SK-N-SH (cell line): ENCODE data around the gene SFMBT2. TPM values are rescaled to one million over a fixed set of nuclear protein-coding genes. Genes with fewer than 3 reads are reported as not detected.

ENCODE experiments used
- CTCF ChIA-PET: fragments of 300-600, 350-600 bp; formaldehyde crosslinking; extraction: SDS; loops from one replicate; lab custom pipeline; 2021; lab: Yijun Ruan, JAX
- POLR2A ChIA-PET: fragments of 350-600 bp; sonication (Branson Sonifier 250); formaldehyde crosslinking; extraction: SDS; loops from one replicate; lab custom pipeline; 2020; ENCODE audit warnings: antibody characterized with exemption, inconsistent platforms; lab: Yijun Ruan, JAX
- DNase-seq: peaks from one replicate; pipeline ENCODE4 v3.0.0; 2012
- H2AFZ ChIP-seq: fragments of 200-600 bp; sonication (generic); 2 replicates; pipeline ENCODE4 v1.8.1; 2016; ENCODE audit warnings: antibody characterized with exemption, mild to moderate bottlenecking, low read depth
- H3F3A ChIP-seq: fragments of 200-600 bp; sonication (generic); replicated peaks from 2 replicates; pipeline ENCODE3; 2016; ENCODE audit warnings: antibody characterized with exemption, mild to moderate bottlenecking; ENCODE audit not compliant: insufficient read depth
- H3K27ac ChIP-seq, 2 experiments: fragments of 200-500 bp in 1 of 2; fragments of 200-600 bp in 1 of 2; sonication (Bioruptor generic) in 1 of 2; sonication (generic), shearing (Covaris generic) in 1 of 2; 2 replicates each; pipeline versions ENCODE4 v1.5.1 to v1.6.1; 2014 to 2016; ENCODE audit warnings: low read depth in 2 of 2, inconsistent platforms in 1 of 2, low read length in 1 of 2, mild to moderate bottlenecking in 1 of 2, mixed read lengths in 1 of 2
- H3K27me3 ChIP-seq: fragments of 200-600 bp; sonication (generic), shearing (Covaris generic); 2 replicates; pipeline ENCODE4 v1.6.1; 2016; ENCODE audit warnings: mixed run types; ENCODE audit not compliant: insufficient read depth
- H3K36me3 ChIP-seq, 2 experiments: fragments of 200-500 bp in 1 of 2; fragments of 200-600 bp in 1 of 2; sonication (Bioruptor generic) in 1 of 2; sonication (generic) in 1 of 2; replicated peaks in 1 of 2; 2 replicates each; pipeline versions ENCODE3 to v1.5.1; 2014 to 2016; ENCODE audit warnings: low read length in 1 of 2, mild to moderate bottlenecking in 1 of 2; ENCODE audit not compliant: insufficient read depth in 2 of 2, control insufficient read depth in 1 of 2
- H3K4me1 ChIP-seq, 2 experiments: fragments of 200-500 bp in 1 of 2; fragments of 200-600 bp in 1 of 2; sonication (Bioruptor generic) in 1 of 2; sonication (generic), shearing (Covaris generic) in 1 of 2; 2 replicates each; pipeline versions ENCODE4 v1.5.1 to v1.6.1; 2014 to 2016; ENCODE audit warnings: low read depth in 1 of 2, low read length in 1 of 2, mixed run types in 1 of 2; ENCODE audit not compliant: insufficient read depth in 2 of 2, control insufficient read depth in 1 of 2
- H3K4me2 ChIP-seq: fragments of 200-600 bp; sonication (generic), shearing (Covaris generic); 2 replicates; pipeline ENCODE4 v1.6.1; 2017; ENCODE audit warnings: mixed run types
- H3K4me3 ChIP-seq, 2 experiments: fragments of 200-500 bp in 1 of 2; fragments of 200-600 bp in 1 of 2; sonication (Bioruptor generic) in 1 of 2; sonication (generic), shearing (Covaris generic) in 1 of 2; 2 replicates each; pipeline versions ENCODE4 v1.5.1 to v1.8.1; 2014 to 2016; ENCODE audit warnings: low read depth in 2 of 2, inconsistent platforms in 1 of 2, low read length in 1 of 2, mild to moderate bottlenecking in 1 of 2, mixed read lengths in 1 of 2, moderate library complexity in 1 of 2
- H3K79me2 ChIP-seq: fragments of 200-600 bp; sonication (generic); 2 replicates; pipeline ENCODE4 v1.8.1; 2017; ENCODE audit warnings: mild to moderate bottlenecking; ENCODE audit not compliant: insufficient read depth
- H3K9ac ChIP-seq: fragments of 200-600 bp; sonication (generic); 2 replicates; pipeline ENCODE4 v1.6.1; 2017; ENCODE audit warnings: mixed run types
- H3K9me2 ChIP-seq: fragments of 200-600 bp; sonication (generic); 2 replicates; pipeline ENCODE4 v1.6.1; 2017; ENCODE audit warnings: mixed run types
- H3K9me3 ChIP-seq: fragments of 200-600 bp; sonication (generic); 2 replicates; pipeline ENCODE4 v1.6.1; 2017; ENCODE audit warnings: mixed run types, mild to moderate bottlenecking, moderate library complexity
- H4K20me1 ChIP-seq: fragments of 200-600 bp; sonication (generic); 2 replicates; pipeline ENCODE4 v1.6.1; 2017; ENCODE audit warnings: mild to moderate bottlenecking, mixed run types; ENCODE audit not compliant: insufficient read depth
- CHD2 ChIP-seq: fragments of 150-350 bp; IDR thresholded peaks from 2 replicates; pipeline ENCODE4 v1.6.1; 2018; ENCODE audit warnings: low read length; ENCODE audit not compliant: partially characterized antibody
- FOXJ3 ChIP-seq: sonication (generic); formaldehyde crosslinking; IDR thresholded peaks from 2 replicates; pipeline ENCODE4 v1.5.1; 2020; ENCODE audit warnings: mild to moderate bottlenecking, missing genetic modification reagents
- JUND ChIP-seq: IDR thresholded peaks from 2 replicates; pipeline ENCODE4 v1.4.0; 2012
- RAD21 ChIP-seq: IDR thresholded peaks from 2 replicates; pipeline ENCODE4 v1.6.1; 2012; ENCODE audit warnings: mild to moderate bottlenecking, low read length
- RCOR1 ChIP-seq: fragments of 150-350 bp; IDR thresholded peaks from 2 replicates; pipeline ENCODE4 v1.6.1; 2017; ENCODE audit warnings: antibody characterized with exemption, low read length
- TAF1 ChIP-seq: IDR thresholded peaks from 2 replicates; pipeline ENCODE4 v1.6.1; 2012; ENCODE audit warnings: low read depth, mild to moderate bottlenecking, low read length, moderate library complexity, borderline replicate concordance
- TEAD4 ChIP-seq: IDR thresholded peaks from 2 replicates; pipeline ENCODE4 v1.4.0; 2012; ENCODE audit warnings: mild to moderate bottlenecking, borderline replicate concordance; ENCODE audit not compliant: insufficient read depth
- WGBS: methylation state at CpG from one replicate; pipeline ENCODE4 v1.1.6; 2017; ENCODE audit warnings: low lambda C conversion rate; 5-methylcytosine and 5-hydroxymethylcytosine counted together
- polyA plus RNA-seq, 3 experiments: library from polyadenylated mRNA; depleted of rRNA; stranded (reverse); fragments of >200 nt; gene quantifications; 2 replicates each; pipeline ENCODE4 v1.2.3, GENCODE V29; 2012
- TF ChIP-seq, protein P1 (sequence below): IDR thresholded peaks from 2 replicates; pipeline ENCODE4 v1.4.0; 2012; ENCODE audit warnings: low read depth
- TF ChIP-seq, protein P2 (sequence below): fragments of 150-350 bp; IDR thresholded peaks from 2 replicates; pipeline ENCODE4 v1.6.1; 2016; ENCODE audit warnings: mild to moderate bottlenecking, low read depth, low read length

SFMBT2 gene
- polyA plus RNA-seq, 1 of the 3 experiments (the other 2 are of a cell fraction) = 0.20 TPM

DNA sequence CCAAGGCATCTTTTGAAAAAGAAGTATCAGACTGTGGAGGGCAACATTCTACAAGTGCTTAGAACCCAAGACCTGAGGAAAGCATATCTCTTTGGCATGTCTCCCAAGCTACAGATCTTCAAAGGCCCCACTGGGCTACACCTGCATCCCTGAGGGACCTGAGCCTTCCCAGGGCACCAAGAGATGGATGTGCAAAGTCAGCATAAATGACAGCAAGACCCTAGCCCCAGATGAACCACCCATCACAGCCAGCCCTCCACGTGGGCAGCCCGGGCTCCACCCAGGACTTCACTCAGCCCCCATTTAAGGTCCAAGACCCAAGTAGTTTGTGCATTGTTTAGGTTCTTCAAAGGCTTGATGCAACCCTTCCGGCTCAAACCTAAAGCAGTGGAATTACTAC is 123.5 kb downstream of the SFMBT2 start:
- no peaks in the 10 kb centered on the region for H4K20me1 ChIP-seq
- ChIA-PET POLR2A (no interaction called here), CTCF (interaction anchor here (1.9 kb wide), 1 partner anchor 14 kb away, joined by 8 read pairs; no protein-coding TSS in a partner anchor)
- no peaks in the 10 kb centered on the region for H3K36me3 ChIP-seq
- no peaks in the 10 kb centered on the region for H3F3A ChIP-seq
- no peaks in the 10 kb centered on the region for H3K9me3 ChIP-seq
- no peak overlapping the region for H2AFZ ChIP-seq
- H3K27ac ChIP-seq = no peak overlapping the region
- no peak for DNase-seq
- no peak overlapping the region for H3K9ac ChIP-seq
- no peaks in the 10 kb centered on the region; a peak in 1 of 4 replicates for H3K4me1 ChIP-seq
- H3K9me2 ChIP-seq = no peaks in the 10 kb centered on the region
- no peak overlapping the region for H3K4me2 ChIP-seq
- WGBS = 43% methylated on average over 3 of the region's 3 CpGs
- no peak overlapping the region for H3K4me3 ChIP-seq
- TF ChIP-seq JUND (no peak), RCOR1 (no peak), TAF1 (no peak)
- TF ChIP-seq, protein P1, sequence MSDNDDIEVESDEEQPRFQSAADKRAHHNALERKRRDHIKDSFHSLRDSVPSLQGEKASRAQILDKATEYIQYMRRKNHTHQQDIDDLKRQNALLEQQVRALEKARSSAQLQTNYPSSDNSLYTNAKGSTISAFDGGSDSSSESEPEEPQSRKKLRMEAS = no peak
- TF ChIP-seq, protein P2, sequence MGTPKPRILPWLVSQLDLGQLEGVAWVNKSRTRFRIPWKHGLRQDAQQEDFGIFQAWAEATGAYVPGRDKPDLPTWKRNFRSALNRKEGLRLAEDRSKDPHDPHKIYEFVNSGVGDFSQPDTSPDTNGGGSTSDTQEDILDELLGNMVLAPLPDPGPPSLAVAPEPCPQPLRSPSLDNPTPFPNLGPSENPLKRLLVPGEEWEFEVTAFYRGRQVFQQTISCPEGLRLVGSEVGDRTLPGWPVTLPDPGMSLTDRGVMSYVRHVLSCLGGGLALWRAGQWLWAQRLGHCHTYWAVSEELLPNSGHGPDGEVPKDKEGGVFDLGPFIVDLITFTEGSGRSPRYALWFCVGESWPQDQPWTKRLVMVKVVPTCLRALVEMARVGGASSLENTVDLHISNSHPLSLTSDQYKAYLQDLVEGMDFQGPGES = no peak
- H3K27me3 ChIP-seq = no peaks in the 10 kb centered on the region
- no peaks in the 10 kb centered on the region for H3K79me2 ChIP-seq

DNA sequence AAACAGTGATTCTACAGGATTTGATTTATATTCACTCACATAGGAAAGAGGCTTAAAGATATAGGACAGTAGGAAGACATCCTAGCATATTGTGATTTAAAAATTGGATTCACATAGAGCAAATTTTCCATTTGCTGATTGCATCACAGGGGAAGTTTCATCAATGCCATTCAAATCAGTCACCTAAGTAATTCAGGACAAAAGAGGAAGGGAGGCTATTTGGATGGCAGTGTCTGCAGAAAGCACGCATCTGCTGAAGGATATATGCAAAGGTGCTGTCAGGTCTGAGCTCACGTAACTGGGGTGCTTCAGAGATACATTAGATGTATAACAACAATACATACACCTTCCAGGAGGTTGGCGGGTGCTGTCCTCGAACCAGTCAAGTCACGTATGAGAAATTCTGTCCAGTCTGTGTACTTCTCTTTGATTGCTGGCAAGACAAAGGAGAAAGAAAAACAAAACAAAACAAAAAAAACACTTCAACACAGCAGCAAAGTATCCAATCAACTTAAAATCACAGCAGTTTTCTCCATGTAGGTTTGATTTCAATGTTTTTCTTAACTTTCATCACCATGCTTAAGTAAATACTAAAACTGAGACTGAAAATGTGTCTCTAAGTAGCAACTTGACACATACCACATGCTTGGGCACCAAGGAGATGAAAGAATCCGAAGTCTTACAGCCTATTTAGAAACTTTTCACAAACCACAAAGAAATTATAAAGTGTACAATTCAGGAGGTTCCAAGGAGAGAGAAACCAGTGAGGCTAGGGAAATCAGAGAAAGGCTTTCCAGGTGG is 125.1 kb downstream of the SFMBT2 start:
- Histone ChIP-seq H3K79me2 (no peaks in the 10 kb centered on the region), H3K27ac (no peak overlapping the region), H4K20me1 (no peaks in the 10 kb centered on the region), H3K36me3 (no peaks in the 10 kb centered on the region), H3F3A (no peaks in the 10 kb centered on the region), H3K4me1 (no peaks in the 10 kb centered on the region; a peak in 1 of 4 replicates), H2AFZ (no peak overlapping the region), H3K9me2 (no peaks in the 10 kb centered on the region), H3K4me2 (no peak overlapping the region), H3K4me3 (no peak overlapping the region), H3K27me3 (no peaks in the 10 kb centered on the region), H3K9ac (no peak overlapping the region), H3K9me3 (no peaks in the 10 kb centered on the region)
- POLR2A ChIA-PET = no interaction called here
- no peak for DNase-seq
- TF ChIP-seq TEAD4 (no peak), RAD21 (no peak), FOXJ3 (CRISPR knock-in tag) (no peak), CHD2 (no peak)
- TF ChIP-seq, protein P2 = no peak
- 62% methylated on average over 6 of the region's 6 CpGs for WGBS
- CTCF ChIA-PET = no interaction called here
